D721Med (cell line): Measurements from ENCODE around the gene PAIP2B.

Experiments used
- DNase-seq: peaks from one replicate; pipeline ENCODE4 v3.0.0; 2011; ENCODE audit warnings: low spot score; ENCODE audit not compliant: insufficient read length
- FAIRE-seq: peaks from 2 replicates; lab custom pipeline; 2011; peaks lifted over from hg19 to GRCh38; lab: Jason Lieb, UNC
- CTCF ChIP-seq: IDR thresholded peaks from 2 replicates; pipeline ENCODE4 v1.5.1; 2012; ENCODE audit warnings: mild to moderate bottlenecking, control low read depth; ENCODE audit not compliant: insufficient read depth; ENCODE audit errors: missing control alignments

PAIP2B gene

DNA sequence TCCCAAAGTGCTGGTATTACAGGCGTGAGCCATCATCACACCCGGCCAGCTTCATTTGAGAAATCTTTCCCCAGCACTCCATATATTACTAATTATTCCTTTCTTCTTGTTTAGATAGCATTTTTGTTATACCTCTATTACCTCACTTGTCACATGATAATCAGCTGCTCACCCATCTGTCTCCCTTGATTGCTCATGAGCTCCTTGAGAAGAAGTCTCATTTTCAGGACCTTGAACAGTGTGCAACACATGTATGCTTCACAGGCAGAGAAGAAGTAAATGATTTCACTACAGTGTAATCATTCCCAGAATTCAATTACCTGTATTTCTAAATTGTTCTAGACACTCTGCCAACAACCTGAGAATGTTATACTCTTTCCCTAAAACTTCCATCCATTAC is 6.2 kb downstream of the PAIP2B start:
- DNase-seq (no peak), FAIRE-seq (no peak)
- no peak for TF ChIP-seq CTCF

GRCh38 chr2:71216501-71216900 is 10.4 kb downstream of the PAIP2B start:
- FAIRE-seq = no peak
- DNase-seq = no peak
- TF ChIP-seq CTCF = no peak

- no peak for TF ChIP-seq CTCF
- no peak for FAIRE-seq
- no peak for DNase-seq
Observed at GRCh38 chr2:71215447-71215846, 11.5 kb downstream of the PAIP2B start.

GRCh38 chr2:71212336-71212735 is 14.6 kb downstream of the PAIP2B start:
- no peak for TF ChIP-seq CTCF
- no peak for FAIRE-seq
- DNase-seq = no peak

- DNase-seq = no peak
- no peak for TF ChIP-seq CTCF
- FAIRE-seq = no peak
Observed at GRCh38 chr2:71210292-71210691, 16.6 kb downstream of the PAIP2B start.

DNA sequence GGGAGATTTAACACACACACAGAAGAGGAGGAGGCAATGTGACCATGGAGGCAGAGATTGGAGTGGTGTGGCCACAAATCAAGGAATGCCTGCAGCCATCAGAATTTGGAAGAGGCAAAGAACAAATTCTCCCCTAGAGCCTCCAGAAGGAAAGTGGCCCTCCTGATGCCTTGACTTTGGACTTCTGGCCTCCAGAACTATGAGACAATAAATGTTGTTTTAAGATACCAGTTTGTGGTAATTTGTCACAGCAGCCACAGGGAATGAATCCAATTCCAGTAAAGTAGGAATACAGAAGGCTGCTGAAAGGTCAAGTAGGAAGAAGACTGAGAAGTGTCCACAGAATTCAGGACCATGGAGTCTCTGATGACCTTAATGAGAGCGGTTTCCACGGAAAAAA is 18.1 kb downstream of the PAIP2B start:
- FAIRE-seq = no peak

DNA sequence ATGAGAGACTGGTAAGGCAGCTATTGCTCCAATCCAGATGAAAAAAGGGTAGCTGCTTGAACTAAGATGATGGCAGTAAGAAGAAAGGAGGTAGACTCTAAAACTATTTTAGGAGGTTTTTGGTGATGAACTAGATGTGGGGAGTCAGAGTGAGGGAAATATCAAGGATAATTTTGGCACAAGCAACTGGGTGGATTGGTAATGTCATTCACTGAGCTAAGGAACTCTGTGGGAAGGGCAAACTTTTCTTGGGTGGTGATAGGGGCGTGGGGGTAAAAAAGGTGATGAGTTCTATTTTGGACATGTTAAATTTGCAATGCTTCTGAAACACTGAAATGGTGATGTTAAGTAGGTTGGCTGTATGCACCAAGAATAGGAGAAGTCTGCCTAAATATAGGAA is 19.3 kb downstream of the PAIP2B start:
- FAIRE-seq (no peak), DNase-seq (no peak)

More for the DNA sequence above, 18.1 kb downstream of the PAIP2B start:
- no peak for TF ChIP-seq CTCF
- DNase-seq = no peak

More for the DNA sequence above, 19.3 kb downstream of the PAIP2B start:
- TF ChIP-seq CTCF = no peak
